ENCODE measurements around the gene ZBTB7A.

ZBTB7A gene

DNA sequence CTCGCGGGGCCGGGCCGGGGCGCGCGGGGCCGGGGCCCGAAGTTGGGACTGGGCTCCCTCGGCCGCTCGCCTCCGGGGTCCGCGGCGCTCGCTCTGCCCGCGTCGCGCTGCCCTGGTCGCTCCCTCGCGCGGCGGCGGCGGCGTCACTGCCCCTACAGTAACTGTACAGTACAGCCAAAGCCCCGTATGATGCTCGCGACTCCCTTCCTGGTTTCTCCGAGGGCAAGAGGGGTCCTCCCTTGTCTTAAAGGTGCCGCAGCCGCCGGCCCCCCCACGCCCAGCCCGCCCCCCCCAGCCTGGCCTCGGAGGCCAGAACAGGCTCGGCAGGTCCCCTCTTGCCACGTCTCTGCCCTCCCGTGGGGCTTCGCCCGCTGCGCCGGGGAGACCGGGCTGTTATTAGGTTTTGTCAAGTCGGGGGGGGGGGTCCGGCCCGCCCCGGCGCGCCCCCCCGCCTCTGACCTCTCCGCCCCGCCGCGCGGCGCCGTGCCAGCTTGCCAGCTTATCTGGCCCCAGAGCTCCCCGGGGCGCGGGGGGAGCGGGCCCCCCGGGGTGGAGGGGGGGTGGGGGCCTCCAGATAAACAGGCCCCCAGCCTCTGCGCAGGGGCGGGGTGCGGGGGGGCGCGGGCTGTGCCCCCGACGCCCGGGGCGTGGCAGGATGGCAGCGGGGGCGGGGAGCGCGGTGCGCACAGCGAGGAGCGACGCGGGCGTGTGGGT is at the start of gene ZBTB7A:
Gene ZBTB7A, minus strand, starts transcription at position 218 of the 714 bp plus-strand sequence. CDS start 11,667 bp downstream, outside the sequence.
- DNase-seq (ENCODE audit: extremely low read depth, low read depth), result peak; percentile 36
- TF ChIP-seq, protein P1, sequence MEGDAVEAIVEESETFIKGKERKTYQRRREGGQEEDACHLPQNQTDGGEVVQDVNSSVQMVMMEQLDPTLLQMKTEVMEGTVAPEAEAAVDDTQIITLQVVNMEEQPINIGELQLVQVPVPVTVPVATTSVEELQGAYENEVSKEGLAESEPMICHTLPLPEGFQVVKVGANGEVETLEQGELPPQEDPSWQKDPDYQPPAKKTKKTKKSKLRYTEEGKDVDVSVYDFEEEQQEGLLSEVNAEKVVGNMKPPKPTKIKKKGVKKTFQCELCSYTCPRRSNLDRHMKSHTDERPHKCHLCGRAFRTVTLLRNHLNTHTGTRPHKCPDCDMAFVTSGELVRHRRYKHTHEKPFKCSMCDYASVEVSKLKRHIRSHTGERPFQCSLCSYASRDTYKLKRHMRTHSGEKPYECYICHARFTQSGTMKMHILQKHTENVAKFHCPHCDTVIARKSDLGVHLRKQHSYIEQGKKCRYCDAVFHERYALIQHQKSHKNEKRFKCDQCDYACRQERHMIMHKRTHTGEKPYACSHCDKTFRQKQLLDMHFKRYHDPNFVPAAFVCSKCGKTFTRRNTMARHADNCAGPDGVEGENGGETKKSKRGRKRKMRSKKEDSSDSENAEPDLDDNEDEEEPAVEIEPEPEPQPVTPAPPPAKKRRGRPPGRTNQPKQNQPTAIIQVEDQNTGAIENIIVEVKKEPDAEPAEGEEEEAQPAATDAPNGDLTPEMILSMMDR (IDR thresholded peaks at IDR 0.05; ENCODE audit: low read depth, low read length), result no peak

DNA sequence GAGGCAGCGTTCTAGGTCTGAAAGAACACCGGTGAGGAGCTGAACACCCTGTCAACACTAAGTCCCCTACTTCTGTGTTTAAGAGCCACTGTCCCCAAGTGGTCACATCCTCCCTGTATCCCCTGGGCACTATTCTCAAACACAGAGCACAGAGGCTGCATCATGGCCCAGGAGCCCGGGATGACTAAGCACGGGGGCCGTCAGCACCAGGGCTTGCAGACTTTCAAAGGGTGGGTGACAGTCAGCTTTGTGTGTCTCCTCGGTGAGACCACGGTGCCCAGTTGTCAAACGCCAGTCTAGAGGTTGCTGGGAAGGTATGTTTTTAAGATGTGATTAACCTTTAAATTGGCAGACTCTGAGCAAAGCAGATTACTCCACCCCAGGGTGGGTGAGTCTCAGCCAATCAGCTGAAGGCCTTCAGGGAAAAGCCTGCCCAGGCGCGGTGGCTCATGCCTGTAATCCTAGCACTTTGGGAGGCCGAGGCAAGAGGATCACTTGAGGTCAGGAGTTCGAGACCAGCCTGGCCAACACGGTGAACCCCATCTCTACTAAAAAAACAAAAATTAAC is 49.2 kb upstream of the ZBTB7A start:
- no peak for DNase-seq (ENCODE audit: extremely low read depth, low read depth)
- TF ChIP-seq, protein P1 (IDR thresholded peaks at IDR 0.05; ENCODE audit: low read depth, low read length), result no peak

DNA sequence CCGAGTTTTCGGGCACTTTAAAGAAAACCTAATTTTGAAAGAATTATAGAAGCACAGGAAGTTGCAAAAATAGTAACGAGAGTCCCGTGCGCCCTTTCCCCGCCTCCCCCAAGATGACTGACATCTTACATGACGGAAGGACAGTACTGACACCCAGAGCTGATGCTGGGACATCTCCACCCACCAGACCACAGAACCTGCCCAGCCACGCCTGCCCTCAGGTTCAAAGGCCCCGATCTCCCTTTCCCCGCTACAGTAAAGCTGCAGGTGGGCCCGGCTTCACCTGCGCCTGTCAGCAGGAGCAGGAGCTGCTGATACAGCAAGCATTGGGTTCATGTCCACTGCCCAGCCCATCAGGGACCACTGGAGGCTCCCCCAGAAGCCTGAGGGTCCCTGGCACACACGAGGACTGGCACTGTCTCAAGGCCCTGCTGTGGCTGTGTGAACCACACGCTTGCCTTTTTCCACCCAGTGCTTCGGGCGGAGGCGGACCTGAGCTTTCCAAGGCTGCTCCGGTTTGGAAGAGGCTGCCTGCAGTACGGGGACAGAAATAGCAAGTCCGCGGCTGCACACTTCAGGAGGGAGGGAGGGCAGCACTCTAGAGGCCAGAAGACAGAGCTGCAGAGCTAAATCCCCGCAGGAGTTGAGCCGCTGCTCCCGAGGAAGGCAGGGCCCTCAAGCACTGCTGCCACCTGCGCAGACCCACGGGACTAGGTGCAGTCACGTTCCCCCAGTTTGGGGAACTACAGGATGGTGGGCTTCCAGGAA is 48.5 kb upstream of the ZBTB7A start:
- no peak for DNase-seq (ENCODE audit: extremely low read depth, low read depth)
- TF ChIP-seq, protein P1 (IDR thresholded peaks at IDR 0.05; ENCODE audit: low read depth, low read length), result no peak

DNA sequence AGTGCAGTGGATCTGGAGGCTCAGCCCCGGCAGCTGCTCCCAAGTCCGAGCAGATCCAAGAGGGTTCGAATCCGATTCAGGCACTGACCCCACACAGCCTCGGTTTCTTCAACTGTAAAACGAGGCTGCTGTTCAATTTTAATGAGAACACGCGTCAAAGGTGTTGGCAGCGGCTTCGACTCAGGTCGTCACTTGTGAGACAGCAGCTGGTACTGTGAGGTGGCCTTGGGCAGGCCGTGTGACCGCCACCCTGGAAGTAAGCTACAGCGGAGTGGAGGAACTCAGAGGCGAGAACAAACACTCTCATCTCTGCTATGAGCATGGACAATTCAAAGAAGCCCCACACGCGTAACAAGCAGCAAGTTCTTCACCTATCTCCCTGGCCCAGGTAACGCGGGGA is 47.5 kb upstream of the ZBTB7A start:
- no peak for DNase-seq (ENCODE audit: extremely low read depth, low read depth)
- TF ChIP-seq, protein P1 (IDR thresholded peaks at IDR 0.05; ENCODE audit: low read depth, low read length), result no peak

DNA sequence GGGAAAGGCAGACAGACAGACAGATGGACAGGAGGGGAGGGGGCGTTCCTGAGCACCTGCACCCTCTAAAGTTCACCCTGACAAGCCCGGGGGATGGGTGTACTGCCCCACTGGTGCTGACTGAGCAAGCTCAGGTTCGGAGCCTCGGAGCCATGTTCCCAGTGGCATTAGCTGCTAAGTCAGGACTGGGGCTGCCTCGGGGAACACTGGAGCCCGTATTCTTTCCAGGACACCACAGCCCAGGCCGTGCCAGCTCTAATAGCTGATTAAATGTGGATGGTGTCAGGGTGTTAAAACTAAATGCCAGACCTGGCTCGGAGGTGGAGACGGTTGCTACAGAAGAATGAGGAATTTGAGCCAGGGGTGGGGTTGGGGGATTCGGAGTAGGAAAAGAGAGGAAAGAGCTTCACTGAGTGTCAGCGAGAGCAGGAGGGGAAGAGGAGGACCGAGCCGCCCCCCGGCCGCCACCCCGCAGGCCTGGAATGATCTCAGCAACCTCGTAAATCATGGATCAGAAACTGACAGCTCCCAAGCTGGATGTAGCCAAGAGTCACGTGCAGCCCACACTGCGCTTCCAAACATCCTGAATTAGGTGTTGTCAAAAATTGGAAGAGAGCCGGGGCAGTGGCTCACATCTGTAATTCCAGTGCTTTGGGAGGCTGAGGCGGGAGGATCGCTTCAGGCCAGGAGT is 46.8 kb upstream of the ZBTB7A start:
- TF ChIP-seq, protein P1 (IDR thresholded peaks at IDR 0.05; ENCODE audit: low read depth, low read length), result no peak
- DNase-seq (ENCODE audit: extremely low read depth, low read depth), result no peak

DNA sequence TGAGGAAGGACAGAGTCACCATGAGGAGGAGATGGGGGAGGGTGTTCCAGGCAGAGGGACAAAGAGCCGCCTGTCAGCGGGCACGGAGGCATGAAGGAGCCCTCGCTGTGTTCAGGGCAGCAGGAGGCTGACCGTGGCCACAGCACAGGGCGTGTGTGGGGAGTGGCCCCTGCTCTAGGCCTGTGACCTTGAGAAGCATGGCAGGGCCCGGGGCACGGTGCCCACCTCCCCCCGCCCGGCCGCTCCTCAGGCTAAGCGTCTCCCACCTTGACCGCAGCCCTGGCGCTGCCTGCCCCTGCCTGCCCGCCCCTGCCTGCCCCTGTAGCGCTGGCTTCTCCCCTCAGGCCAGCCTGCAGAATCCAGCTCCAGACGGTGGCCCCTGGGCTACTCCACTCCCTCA is 45.7 kb upstream of the ZBTB7A start:
- TF ChIP-seq, protein P1 (IDR thresholded peaks at IDR 0.05; ENCODE audit: low read depth, low read length), result no peak
- DNase-seq (ENCODE audit: extremely low read depth, low read depth), result no peak
